Keratinocyte (primary cell): ENCODE measurements around the gene DCHS2. TPM values are rescaled to one million over a fixed set of nuclear protein-coding genes. Genes with fewer than 3 reads are reported as not detected.

ENCODE experiments used
- DNase-seq: peaks from one replicate; pipeline ENCODE4 v3.0.0-alpha.2; 2011; ENCODE audit warnings: low read depth, missing footprints, low spot score
- FAIRE-seq: peaks from 2 replicates; lab custom pipeline; 2011; peaks lifted over from hg19 to GRCh38; lab: Jason Lieb, UNC
- H2AFZ ChIP-seq: 2 replicates; pipeline ENCODE4 v1.6.0; 2012; ENCODE audit warnings: low read length, control low read depth, inconsistent platforms; ENCODE audit not compliant: control insufficient read depth
- H3K27ac ChIP-seq: 2 replicates; pipeline ENCODE4 v1.5.1; 2011; ENCODE audit warnings: low read length; ENCODE audit not compliant: control insufficient read depth, insufficient read depth
- H3K27me3 ChIP-seq: 3 replicates; pipeline ENCODE4 v1.6.0; 2011; ENCODE audit warnings: low read length; ENCODE audit not compliant: control insufficient read depth, insufficient read depth; ENCODE audit errors: extremely low read depth
- H3K36me3 ChIP-seq, 2 experiments: 2 replicates in 1 of 2; 3 replicates in 1 of 2; pipeline ENCODE4 v1.5.1; 2011; ENCODE audit warnings: low read length in 2 of 2, mild to moderate bottlenecking in 1 of 2; ENCODE audit not compliant: control insufficient read depth in 2 of 2, insufficient read depth in 2 of 2; ENCODE audit errors: extremely low read depth in 1 of 2
- H3K4me1 ChIP-seq: 3 replicates; pipeline ENCODE4 v1.5.1; 2011; ENCODE audit warnings: low read length; ENCODE audit not compliant: control insufficient read depth, insufficient read depth; ENCODE audit errors: extremely low read depth
- H3K4me2 ChIP-seq: 3 replicates; pipeline ENCODE4 v1.6.0; 2011; ENCODE audit warnings: low read depth, low read length; ENCODE audit not compliant: control insufficient read depth, insufficient read depth; ENCODE audit errors: extremely low read depth
- H3K4me3 ChIP-seq, 3 experiments: fragments of 200-600 bp in 1 of 3; sonication (generic) in 1 of 3; 2 replicates in 2 of 3; 3 replicates in 1 of 3; pipeline ENCODE4 v1.5.1; 2011 to 2016; ENCODE audit warnings: low read length in 3 of 3, mild to moderate bottlenecking in 3 of 3, control low read depth in 2 of 3, inconsistent platforms in 1 of 3, low read depth in 1 of 3, mixed read lengths in 1 of 3, mixed run types in 1 of 3, moderate library complexity in 1 of 3; ENCODE audit not compliant: control insufficient read depth in 2 of 3, insufficient read depth in 2 of 3; ENCODE audit errors: extremely low read depth in 1 of 3
- H3K79me2 ChIP-seq: 2 replicates; pipeline ENCODE4 v1.6.0; 2012; ENCODE audit warnings: low read length; ENCODE audit not compliant: control insufficient read depth, insufficient read depth
- H3K9ac ChIP-seq: 3 replicates; pipeline ENCODE4 v1.6.0; 2011; ENCODE audit warnings: low read length; ENCODE audit not compliant: control insufficient read depth, insufficient read depth; ENCODE audit errors: extremely low read depth
- H3K9me1 ChIP-seq: 3 replicates; pipeline ENCODE4 v1.6.0; 2011; ENCODE audit warnings: low read length; ENCODE audit not compliant: control insufficient read depth, insufficient read depth; ENCODE audit errors: extremely low read depth
- H3K9me3 ChIP-seq: 2 replicates; pipeline ENCODE4 v1.5.1; 2012; ENCODE audit warnings: low read depth, low read length; ENCODE audit not compliant: control insufficient read depth
- H4K20me1 ChIP-seq: 3 replicates; pipeline ENCODE4 v1.6.0; 2011; ENCODE audit warnings: low read length; ENCODE audit not compliant: control insufficient read depth, insufficient read depth; ENCODE audit errors: extremely low read depth
- CTCF ChIP-seq, 3 experiments: IDR thresholded peaks in 1 of 3; conservative IDR thresholded peaks in 1 of 3; optimal IDR thresholded peaks in 1 of 3; 2 replicates in 2 of 3; 3 replicates in 1 of 3; pipeline versions ENCODE3 to v1.5.1; 2011; ENCODE audit warnings: low read length in 3 of 3, mild to moderate bottlenecking in 3 of 3, moderate library complexity in 2 of 3, control low read depth in 1 of 3, inconsistent platforms in 1 of 3; ENCODE audit not compliant: insufficient read depth in 2 of 3; ENCODE audit errors: extremely low read depth in 1 of 3
- EZH2 ChIP-seq: IDR thresholded peaks from one replicate; pipeline ENCODE4 v1.6.1; 2012; ENCODE audit warnings: inconsistent platforms, mild to moderate bottlenecking, low read length, moderate library complexity
- dilution Hi-C: fragments of 300-500 bp; cut with MboI; formaldehyde crosslinking; loops from one replicate; pipeline ENCODE4 v1.7.0; 2020; ENCODE audit warnings: low sequenced_read_pairs; ENCODE audit not compliant: extremely low pct_ligation_motif_present
- polyA plus RNA-seq, 5 experiments: library from polyadenylated mRNA; depleted of rRNA in 3 of 5; stranded (reverse) in 3 of 5; stranded (forward) in 1 of 5; unstranded in 1 of 5; fragments of >200 nt; gene quantifications; 1 replicate in 1 of 5; 2 replicates in 3 of 5; 3 replicates in 1 of 5; pipeline versions ENCODE4 v1.2.1 to v1.2.3, GENCODE V29; 2011 to 2012; ENCODE audit warnings: missing spikeins in 2 of 5, low read depth in 1 of 5, low replicate concordance in 1 of 5

DCHS2 gene
- polyA plus RNA-seq, 1 donor (not counting 4 experiments of a cell fraction or from before 2014, with no cell fraction given) = 0.01 TPM

GRCh38 chr4:154429176-154429575 lies 62.4 kb downstream of the DCHS2 start:
- FAIRE-seq = no peak
- Histone ChIP-seq H3K27ac (no peak overlapping the region), H3K4me1 (no peaks in the 10 kb centered on the region), H2AFZ (no peak overlapping the region), H3K9ac (no peak overlapping the region), H3K4me2 (no peak overlapping the region), H3K36me3 (no peaks in the 10 kb centered on the region), H3K79me2 (no peaks in the 10 kb centered on the region), H3K9me3 (no peaks in the 10 kb centered on the region), H4K20me1 (no peaks in the 10 kb centered on the region), H3K9me1 (no peaks in the 10 kb centered on the region), H3K27me3 (peaks cover 7% of the 10 kb centered on the region), H3K4me3 (no peak overlapping the region)
- no peak for DNase-seq
- dilution Hi-C loops = no loop called here
- TF ChIP-seq EZH2 (no peak), CTCF (optimal IDR thresholded peaks at IDR 0.05 in 1 of 3, IDR thresholded peaks at IDR 0.05 in 1 of 3, conservative IDR thresholded peaks at IDR 0.05 in 1 of 3; ENCODE audit: extremely low read depth in 1 of 3, insufficient read depth in 2 of 3, low read length in 3 of 3) (no peak)

- H4K20me1 ChIP-seq = no peaks in the 10 kb centered on the region
- no peak for FAIRE-seq
- H3K27ac ChIP-seq = no peak overlapping the region
- no peak overlapping the region for H3K9ac ChIP-seq
- H3K9me1 ChIP-seq = no peaks in the 10 kb centered on the region
- H2AFZ ChIP-seq = no peak overlapping the region
- TF ChIP-seq EZH2 (no peak), CTCF (optimal IDR thresholded peaks at IDR 0.05 in 1 of 3, IDR thresholded peaks at IDR 0.05 in 1 of 3, conservative IDR thresholded peaks at IDR 0.05 in 1 of 3; ENCODE audit: extremely low read depth in 1 of 3, insufficient read depth in 2 of 3, low read length in 3 of 3) (no peak)
- no peak overlapping the region for H3K4me2 ChIP-seq
- no peaks in the 10 kb centered on the region for H3K9me3 ChIP-seq
- no peaks in the 10 kb centered on the region for H3K36me3 ChIP-seq
- DNase-seq = no peak
- H3K4me3 ChIP-seq = no peak overlapping the region
- no peaks in the 10 kb centered on the region for H3K79me2 ChIP-seq
- H3K4me1 ChIP-seq = no peaks in the 10 kb centered on the region
- peaks cover 7% of the 10 kb centered on the region for H3K27me3 ChIP-seq
- dilution Hi-C loops = no loop called here
These were observed 64.5 kb downstream of the DCHS2 start for GRCh38 chr4:154427149-154427548.
